ENCODE measurements around the gene SENP7.

SENP7 gene

DNA sequence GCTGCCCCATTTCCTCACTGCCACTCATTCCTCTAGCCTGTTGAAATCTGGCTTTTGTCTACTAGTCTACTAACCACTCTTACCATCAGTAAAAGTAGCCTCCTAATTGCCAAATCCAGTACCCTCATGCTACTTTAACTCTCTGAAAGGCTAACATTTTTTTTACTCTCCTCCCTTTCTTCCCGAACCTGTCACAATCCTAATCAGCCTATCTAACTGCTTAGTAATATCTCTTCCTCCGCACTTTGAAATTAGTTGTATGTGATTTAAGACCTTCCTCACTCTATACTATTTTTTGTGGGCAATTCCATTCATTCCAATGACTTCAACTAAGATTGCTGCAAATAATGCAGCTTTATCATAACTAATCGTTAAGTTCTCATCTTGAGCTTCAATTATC lies 3.7 kb downstream of the SENP7 start:
- DNase-seq (ENCODE audit: low read depth, low spot score) = no peak
- TF ChIP-seq, protein P1, sequence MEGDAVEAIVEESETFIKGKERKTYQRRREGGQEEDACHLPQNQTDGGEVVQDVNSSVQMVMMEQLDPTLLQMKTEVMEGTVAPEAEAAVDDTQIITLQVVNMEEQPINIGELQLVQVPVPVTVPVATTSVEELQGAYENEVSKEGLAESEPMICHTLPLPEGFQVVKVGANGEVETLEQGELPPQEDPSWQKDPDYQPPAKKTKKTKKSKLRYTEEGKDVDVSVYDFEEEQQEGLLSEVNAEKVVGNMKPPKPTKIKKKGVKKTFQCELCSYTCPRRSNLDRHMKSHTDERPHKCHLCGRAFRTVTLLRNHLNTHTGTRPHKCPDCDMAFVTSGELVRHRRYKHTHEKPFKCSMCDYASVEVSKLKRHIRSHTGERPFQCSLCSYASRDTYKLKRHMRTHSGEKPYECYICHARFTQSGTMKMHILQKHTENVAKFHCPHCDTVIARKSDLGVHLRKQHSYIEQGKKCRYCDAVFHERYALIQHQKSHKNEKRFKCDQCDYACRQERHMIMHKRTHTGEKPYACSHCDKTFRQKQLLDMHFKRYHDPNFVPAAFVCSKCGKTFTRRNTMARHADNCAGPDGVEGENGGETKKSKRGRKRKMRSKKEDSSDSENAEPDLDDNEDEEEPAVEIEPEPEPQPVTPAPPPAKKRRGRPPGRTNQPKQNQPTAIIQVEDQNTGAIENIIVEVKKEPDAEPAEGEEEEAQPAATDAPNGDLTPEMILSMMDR (IDR thresholded peaks at IDR 0.05; ENCODE audit: insufficient read depth, low read length, missing control alignments) = no peak
- no peak overlapping the region for H3K4me3 ChIP-seq (ENCODE audit: low read depth, low read length)
- ChIA-PET POLR2A (interaction anchor here (0.7 kb wide), 1 partner anchor 14 kb away, joined by 3 read pairs; no protein-coding TSS in a partner anchor), CTCF (interaction anchor here (1.0 to 2.9 kb wide), 3 partner anchors 10 to 64 kb away, joined by 3 to 14 read pairs (median 3); partner anchors contain the start of gene PCNP)

DNA sequence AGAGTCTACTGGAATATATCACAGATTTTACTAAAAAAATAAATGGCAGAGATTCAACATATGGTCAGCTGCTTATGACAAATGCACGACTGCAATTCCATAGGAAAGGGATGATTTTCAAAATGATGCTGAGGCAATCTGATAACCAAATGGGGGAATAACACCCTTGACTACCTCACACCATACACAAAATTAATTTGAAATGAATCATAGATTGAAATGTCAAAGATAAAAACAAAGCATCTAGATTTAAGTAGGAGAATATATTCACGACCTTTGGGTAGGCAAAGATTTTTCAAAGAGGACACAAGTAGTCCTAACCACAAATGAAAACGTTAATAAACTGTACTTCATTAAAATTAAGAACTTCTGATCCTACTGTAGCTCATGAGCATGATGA lies 11.2 kb downstream of the SENP7 start:
- TF ChIP-seq, protein P1 (IDR thresholded peaks at IDR 0.05; ENCODE audit: insufficient read depth, low read length, missing control alignments) = no peak
- ChIA-PET POLR2A (no interaction called here), CTCF (no interaction called here)
- H3K4me3 ChIP-seq (ENCODE audit: low read depth, low read length) = no peak overlapping the region
- DNase-seq (ENCODE audit: low read depth, low spot score) = no peak

DNA sequence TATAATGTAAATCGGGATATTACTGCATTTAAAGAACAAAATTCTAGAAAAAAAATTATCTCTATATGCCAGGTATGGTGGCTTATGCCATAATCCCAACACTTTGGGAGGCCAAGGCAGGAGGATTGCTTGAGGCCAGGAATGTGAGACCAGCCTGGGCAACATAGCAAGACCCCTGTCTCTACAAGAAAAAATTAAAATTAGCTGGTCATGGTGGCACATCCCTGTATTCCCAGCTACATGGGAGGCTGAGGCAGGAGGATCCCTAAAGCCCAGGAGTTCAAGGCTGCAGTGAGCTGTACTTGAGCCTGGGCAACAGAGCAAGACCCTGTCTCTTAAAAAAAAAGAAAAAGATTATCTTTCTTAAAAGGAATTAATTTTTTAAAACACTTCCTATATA lies 12.8 kb downstream of the SENP7 start:
- TF ChIP-seq, protein P1 (IDR thresholded peaks at IDR 0.05; ENCODE audit: insufficient read depth, low read length, missing control alignments) = no peak
- POLR2A ChIA-PET = no interaction called here
- CTCF ChIA-PET = no interaction called here
- no peak for DNase-seq (ENCODE audit: low read depth, low spot score)
- no peak overlapping the region for H3K4me3 ChIP-seq (ENCODE audit: low read depth, low read length)

DNA sequence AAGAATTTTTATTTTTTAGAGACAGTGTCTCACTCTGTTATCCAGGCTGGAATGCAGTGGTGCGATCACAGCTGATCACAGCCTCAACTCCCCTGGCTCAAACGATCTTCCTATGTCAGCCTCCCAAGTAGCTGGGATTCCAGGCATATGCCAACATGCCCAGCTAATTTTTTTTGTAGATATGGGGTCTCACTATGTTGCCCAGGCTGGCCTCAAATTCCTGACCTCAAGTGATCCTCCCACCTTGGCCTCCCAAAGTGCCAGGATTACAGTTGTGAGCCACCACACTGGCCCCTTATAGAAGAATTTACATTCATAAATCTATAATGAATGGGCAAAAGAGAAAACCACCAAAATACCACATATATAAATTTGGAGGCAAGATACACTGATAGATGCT lies 15.2 kb downstream of the SENP7 start:
- CTCF ChIA-PET = no interaction called here

DNA sequence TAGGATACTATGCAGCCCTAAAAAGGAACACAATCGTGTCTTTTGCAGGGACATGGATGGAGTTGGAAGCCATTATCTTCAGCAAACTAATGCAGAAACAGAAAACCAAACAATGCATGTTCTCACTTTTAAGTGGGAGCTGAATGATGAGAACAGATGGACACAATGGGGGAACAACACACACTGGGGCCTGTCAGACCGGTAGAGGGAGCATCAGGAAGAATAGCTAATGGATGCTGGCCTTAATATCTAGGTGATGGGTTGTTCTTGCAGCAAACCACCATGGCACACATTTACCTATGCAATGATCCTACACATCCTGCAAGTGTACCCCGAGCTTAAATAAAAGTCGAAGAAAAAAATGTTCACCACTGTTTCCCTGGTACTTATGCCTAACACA lies 17.5 kb downstream of the SENP7 start:
- ChIA-PET POLR2A (no interaction called here), CTCF (no interaction called here)
- no peak for DNase-seq (ENCODE audit: low read depth, low spot score)

More for the DNA sequence above, 15.2 kb downstream of the SENP7 start:
- no peak for DNase-seq (ENCODE audit: low read depth, low spot score)
- TF ChIP-seq, protein P1 (IDR thresholded peaks at IDR 0.05; ENCODE audit: insufficient read depth, low read length, missing control alignments) = no peak
- POLR2A ChIA-PET = interaction anchor here (0.6 kb wide), 1 partner anchor 126 kb away, joined by 3 read pairs; no protein-coding TSS in a partner anchor
- no peak overlapping the region for H3K4me3 ChIP-seq (ENCODE audit: low read depth, low read length)

DNA sequence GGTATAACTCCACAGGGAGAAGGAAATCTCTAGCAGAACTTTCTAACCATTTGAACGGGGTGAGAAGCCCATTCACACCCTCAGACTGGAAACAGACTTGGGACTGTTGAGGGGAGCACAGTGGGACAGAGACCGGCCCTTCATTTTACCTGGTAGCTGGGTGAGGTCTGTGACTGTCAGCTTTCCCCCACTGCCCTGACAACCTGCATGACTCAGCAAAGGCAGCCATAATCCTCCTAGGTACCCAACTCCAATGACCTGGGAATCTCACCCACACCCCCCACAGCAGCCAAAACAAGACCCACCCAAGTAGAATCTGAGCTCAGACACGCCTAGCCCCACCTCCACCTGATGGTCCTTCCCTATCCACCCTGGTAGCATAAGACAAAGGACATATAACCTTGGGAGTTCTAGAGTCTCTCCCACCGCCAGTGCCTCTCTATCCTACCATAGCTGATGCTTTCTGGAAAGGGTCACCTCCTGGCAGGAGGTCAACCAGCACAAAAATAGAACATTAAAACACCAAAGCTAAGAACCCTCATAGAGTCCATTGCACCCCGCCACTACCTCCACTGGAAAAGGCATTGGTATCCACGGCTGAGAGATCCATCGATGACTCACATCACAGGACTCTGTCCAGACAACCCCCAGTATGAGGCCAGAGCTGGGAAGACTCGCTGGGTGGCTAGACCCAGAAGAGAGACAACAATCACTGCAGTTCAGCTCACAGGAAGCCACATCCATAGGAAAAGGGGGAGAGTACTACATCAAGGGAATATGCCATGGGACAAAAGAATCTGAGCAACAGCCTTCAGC lies 28.0 kb downstream of the SENP7 start:
- DNase-seq (ENCODE audit: low read depth, low spot score) = peak; percentile 14
- TF ChIP-seq, protein P1 (IDR thresholded peaks at IDR 0.05; ENCODE audit: insufficient read depth, low read length, missing control alignments) = no peak
- ChIA-PET CTCF (no interaction called here), POLR2A (no interaction called here)
- H3K4me3 ChIP-seq (ENCODE audit: low read depth, low read length) = no peak overlapping the region

More for the DNA sequence above, 17.5 kb downstream of the SENP7 start:
- no peak overlapping the region for H3K4me3 ChIP-seq (ENCODE audit: low read depth, low read length)
- TF ChIP-seq, protein P1 (IDR thresholded peaks at IDR 0.05; ENCODE audit: insufficient read depth, low read length, missing control alignments) = no peak
